ENCODE data around the gene PVALEF.
"Not testable (repeated sequence)": the region's sequence is repeated elsewhere in the genome, so short reads cannot be mapped to it uniquely, and the experiment has no call there.

The PVALEF gene

DNA sequence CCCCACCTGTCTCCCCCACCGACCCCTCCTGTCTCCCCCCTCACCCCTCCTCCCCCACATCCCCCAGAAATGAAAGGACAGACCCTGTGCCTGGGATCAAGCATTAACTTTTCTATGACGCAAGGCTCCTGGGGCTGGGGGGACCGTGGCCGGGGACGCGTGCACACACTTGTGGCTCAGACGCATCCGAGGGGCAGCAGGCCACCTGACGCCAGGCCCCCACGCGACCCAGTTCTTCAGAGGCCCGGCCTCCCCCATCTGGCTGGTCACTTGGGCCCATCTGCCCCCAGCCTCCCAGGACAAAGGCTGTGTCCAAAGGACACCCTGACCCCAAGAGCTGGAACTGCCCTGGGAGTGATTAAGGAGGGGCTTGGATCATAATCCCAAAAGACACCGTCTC, 14.0 kb upstream of the PVALEF start:
- in situ Hi-C loops (cut with MboI; ENCODE audit: low pct_unique_long_range_greater_than_20kb, low sequenced_read_pairs, unreplicated experiment): no loop called here
- DNase-seq (ENCODE audit: low spot score): no peak
- TF ChIP-seq, protein P1, sequence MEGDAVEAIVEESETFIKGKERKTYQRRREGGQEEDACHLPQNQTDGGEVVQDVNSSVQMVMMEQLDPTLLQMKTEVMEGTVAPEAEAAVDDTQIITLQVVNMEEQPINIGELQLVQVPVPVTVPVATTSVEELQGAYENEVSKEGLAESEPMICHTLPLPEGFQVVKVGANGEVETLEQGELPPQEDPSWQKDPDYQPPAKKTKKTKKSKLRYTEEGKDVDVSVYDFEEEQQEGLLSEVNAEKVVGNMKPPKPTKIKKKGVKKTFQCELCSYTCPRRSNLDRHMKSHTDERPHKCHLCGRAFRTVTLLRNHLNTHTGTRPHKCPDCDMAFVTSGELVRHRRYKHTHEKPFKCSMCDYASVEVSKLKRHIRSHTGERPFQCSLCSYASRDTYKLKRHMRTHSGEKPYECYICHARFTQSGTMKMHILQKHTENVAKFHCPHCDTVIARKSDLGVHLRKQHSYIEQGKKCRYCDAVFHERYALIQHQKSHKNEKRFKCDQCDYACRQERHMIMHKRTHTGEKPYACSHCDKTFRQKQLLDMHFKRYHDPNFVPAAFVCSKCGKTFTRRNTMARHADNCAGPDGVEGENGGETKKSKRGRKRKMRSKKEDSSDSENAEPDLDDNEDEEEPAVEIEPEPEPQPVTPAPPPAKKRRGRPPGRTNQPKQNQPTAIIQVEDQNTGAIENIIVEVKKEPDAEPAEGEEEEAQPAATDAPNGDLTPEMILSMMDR (IDR thresholded peaks at IDR 0.05; ENCODE audit: extremely low read depth, insufficient read depth, missing control alignments): no peak

DNA sequence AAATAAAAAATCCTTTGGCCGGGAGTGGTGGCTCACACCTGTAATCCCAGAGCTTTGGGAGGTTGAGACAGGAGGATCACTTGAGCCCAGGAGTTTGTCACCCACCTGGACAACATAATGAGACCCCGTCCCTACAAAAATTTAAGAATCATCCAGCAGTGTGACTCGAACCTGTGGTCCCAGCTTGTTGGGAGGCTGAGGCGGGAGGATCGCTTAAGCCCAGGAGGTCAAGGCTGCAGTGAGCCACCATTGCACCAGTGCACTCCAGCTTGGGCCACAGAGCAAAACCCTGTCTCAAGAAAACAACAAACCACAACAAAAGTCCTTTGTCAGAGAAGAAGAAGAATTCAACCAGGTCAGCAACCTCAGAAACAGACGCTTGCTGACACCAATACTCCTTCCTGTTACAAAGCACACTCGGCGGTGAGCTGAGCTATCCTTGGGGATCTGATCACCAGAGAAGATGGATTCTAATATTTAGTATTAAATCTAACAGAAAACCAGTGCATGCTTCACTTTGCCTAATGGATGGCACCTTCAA, 12.9 kb upstream of the PVALEF start:
- TF ChIP-seq, protein P1 (IDR thresholded peaks at IDR 0.05; ENCODE audit: extremely low read depth, insufficient read depth, missing control alignments): no peak
- in situ Hi-C loops (cut with MboI; ENCODE audit: low pct_unique_long_range_greater_than_20kb, low sequenced_read_pairs, unreplicated experiment): no loop called here
- DNase-seq (ENCODE audit: low spot score): no peak

DNA sequence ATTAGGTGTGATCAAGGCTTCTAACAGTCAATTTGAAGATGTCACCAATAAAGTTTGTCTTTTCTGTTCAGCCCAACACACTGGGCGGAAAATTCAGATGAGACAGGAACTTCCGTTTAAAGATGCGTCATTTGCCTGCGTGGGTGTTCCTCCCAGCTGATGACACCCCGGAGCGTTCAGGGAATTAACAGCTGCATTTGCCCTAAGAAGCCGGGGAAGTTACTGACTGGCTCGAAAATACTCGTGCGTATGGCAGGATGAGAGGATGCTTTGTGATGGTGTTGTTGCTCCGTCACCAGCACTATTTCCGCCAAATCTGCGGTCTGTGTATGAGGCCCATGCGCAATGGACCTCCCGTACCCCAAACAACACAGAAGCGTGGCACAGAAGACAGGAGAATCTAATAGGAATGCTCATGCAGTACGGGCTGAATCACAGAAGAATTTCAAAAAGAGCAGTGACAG, 11.9 kb upstream of the PVALEF start:
- no peak for DNase-seq (ENCODE audit: low spot score)
- in situ Hi-C loops (cut with MboI; ENCODE audit: low pct_unique_long_range_greater_than_20kb, low sequenced_read_pairs, unreplicated experiment): no loop called here
- TF ChIP-seq, protein P1 (IDR thresholded peaks at IDR 0.05; ENCODE audit: extremely low read depth, insufficient read depth, missing control alignments): no peak

DNA sequence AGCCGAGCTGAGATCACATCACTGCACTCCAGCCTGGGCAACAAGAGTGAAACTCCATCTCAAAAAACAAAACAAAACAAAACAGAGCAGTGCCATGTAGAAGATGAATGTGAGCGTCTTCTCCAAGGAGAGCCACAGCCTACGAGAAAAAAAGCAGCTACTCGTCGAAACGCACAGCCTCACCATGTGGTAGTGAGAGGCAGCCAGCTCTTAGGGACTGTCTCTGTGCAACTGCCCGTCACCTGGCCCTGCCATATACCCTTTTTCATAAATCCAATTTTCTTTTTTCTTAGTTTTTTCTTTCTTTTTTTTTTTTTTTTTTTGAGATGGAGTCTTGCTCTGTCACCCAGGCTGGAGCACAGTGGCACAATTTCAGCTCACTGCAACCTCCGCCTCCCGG, 11.3 kb upstream of the PVALEF start:
- in situ Hi-C loops (cut with MboI; ENCODE audit: low pct_unique_long_range_greater_than_20kb, low sequenced_read_pairs, unreplicated experiment); DNase-seq (ENCODE audit: low spot score): not testable (repeated sequence)

DNA sequence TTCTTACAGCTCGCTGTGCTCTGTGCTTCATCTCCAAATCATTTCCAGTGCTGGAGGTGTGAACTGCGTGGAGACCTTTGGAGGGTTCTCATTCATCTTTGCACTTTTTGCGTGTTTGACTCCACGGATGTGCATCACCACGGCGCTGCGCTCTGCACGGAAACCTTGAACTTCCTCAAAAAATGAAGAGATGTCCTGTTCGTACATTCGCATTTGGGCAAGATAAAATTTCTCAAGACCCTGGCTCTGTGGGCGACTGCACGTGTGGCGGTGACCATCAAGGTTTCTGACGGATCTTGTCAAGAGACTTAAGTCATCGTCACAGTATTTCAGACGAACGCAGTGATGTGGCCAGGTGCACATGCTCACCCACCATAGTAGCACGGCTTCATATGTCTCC, 10.3 kb upstream of the PVALEF start:
- no peak for DNase-seq (ENCODE audit: low spot score)
- in situ Hi-C loops (cut with MboI; ENCODE audit: low pct_unique_long_range_greater_than_20kb, low sequenced_read_pairs, unreplicated experiment): no loop called here
- TF ChIP-seq, protein P1 (IDR thresholded peaks at IDR 0.05; ENCODE audit: extremely low read depth, insufficient read depth, missing control alignments): no peak

DNA sequence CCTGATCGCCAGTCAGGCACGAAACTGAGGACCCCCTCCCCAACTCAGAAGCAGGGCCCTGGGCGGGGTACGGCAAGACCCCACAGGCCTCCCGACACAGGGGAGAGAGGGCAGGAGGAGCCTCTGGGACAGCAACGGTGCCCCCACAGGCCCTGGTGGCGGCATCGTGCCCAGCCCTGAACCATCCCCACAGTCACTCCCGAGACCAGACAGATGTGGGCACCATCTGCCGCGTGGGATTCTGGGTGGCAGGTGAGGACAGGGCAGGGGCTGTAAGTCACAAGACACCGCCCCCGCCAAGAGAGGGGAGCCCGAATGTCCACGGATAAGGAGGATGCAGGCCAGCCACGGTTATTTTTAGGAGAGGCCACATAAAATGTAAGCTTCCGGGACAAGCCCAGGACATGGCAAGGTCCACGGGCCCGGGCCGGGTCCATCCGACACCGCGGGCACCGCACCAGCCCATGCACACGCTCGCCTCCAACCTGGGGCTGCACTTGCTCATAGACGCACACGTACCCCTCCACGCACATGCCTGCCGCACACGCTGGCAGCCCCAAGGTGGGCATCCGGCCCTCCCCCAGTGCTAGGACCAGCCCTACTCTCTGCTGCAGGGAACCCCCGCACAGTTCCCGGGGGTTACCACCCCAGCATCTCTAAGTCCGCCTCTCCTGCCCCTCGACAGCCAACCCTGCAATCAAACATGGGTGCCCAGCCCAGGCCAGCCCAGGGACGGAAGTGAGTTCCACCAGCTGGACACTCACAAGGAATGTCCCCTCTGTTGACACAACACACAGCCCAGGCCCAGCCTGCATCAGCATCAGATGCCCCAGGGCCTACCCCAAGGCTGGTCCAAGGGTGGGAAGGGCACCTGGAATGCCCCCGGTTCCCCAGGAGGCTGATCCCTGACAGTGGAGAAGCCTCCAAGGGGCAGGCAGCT, 8.2 kb upstream of the PVALEF start:
- DNase-seq (ENCODE audit: low spot score): no peak
- in situ Hi-C loops (cut with MboI; ENCODE audit: low pct_unique_long_range_greater_than_20kb, low sequenced_read_pairs, unreplicated experiment): no loop called here

More for the DNA sequence above, 8.2 kb upstream of the PVALEF start:
- TF ChIP-seq, protein P1 (IDR thresholded peaks at IDR 0.05; ENCODE audit: extremely low read depth, insufficient read depth, missing control alignments): no peak
